Panc1 (cell line): ENCODE data around the gene ZBBX. TPM values are rescaled to one million over a fixed set of nuclear protein-coding genes. Genes with fewer than 3 reads are reported as not detected.

Source experiments
- ATAC-seq: fragments of 200-7000 bp; cut with Tn5 transposase; 2 replicates; pipeline ENCODE4 v1.9.1; 2020; ENCODE audit warnings: mild to moderate bottlenecking, moderate library complexity
- BruUV-seq: library from RNA; stranded (reverse); fragments of 400-500 nt; replicated peaks from 2 replicates; lab custom pipeline; 2021; lab: Mats Ljungman, UMichigan
- CTCF ChIA-PET: fragments of 300-600 bp; sonication (Branson Sonifier 250); formaldehyde crosslinking; loops from one replicate; lab custom pipeline; 2022; ENCODE audit warnings: antibody characterized with exemption; lab: Charles Lee
- POLR2A ChIA-PET: fragments of 300-600 bp; sonication (Branson Sonifier 250); formaldehyde crosslinking; loops from one replicate; lab custom pipeline; 2022; ENCODE audit warnings: antibody characterized with exemption; lab: Charles Lee
- DNase-seq: peaks from one replicate; pipeline ENCODE4 v3.0.0-alpha.2; 2010; ENCODE audit warnings: low read depth, low spot score
- H3K27ac ChIP-seq: 2 replicates; pipeline ENCODE4 v1.5.1; 2011; ENCODE audit warnings: mild to moderate bottlenecking, low read length, inconsistent platforms
- H3K27me3 ChIP-seq: fragments of 200-500 bp; sonication (Bioruptor generic); 2 replicates; pipeline ENCODE4 v1.6.0; 2014; ENCODE audit warnings: low read length, inconsistent platforms; ENCODE audit not compliant: control insufficient read depth, insufficient read depth
- H3K36me3 ChIP-seq: fragments of 200-500 bp; sonication (Bioruptor generic); 2 replicates; pipeline ENCODE4 v1.5.1; 2014; ENCODE audit warnings: inconsistent platforms, mild to moderate bottlenecking, low read length, moderate library complexity; ENCODE audit not compliant: control insufficient read depth, insufficient read depth
- H3K4me1 ChIP-seq: 2 replicates; pipeline ENCODE4 v1.5.1; 2011; ENCODE audit warnings: inconsistent platforms, mild to moderate bottlenecking, low read length, moderate library complexity; ENCODE audit not compliant: control insufficient read depth, insufficient read depth
- H3K4me3 ChIP-seq, 2 experiments: 2 replicates each; pipeline ENCODE4 v1.5.1; 2011 to 2012; ENCODE audit warnings: low read depth in 2 of 2, low read length in 2 of 2, mild to moderate bottlenecking in 2 of 2, inconsistent platforms in 1 of 2, moderate library complexity in 1 of 2
- H3K9me3 ChIP-seq: fragments of 200-500 bp; sonication (Bioruptor generic); 2 replicates; pipeline ENCODE4 v1.5.1; 2014; ENCODE audit warnings: low read depth, mild to moderate bottlenecking, inconsistent platforms, low read length, moderate library complexity; ENCODE audit not compliant: control insufficient read depth, insufficient read depth
- POLR2AphosphoS5 ChIP-seq: IDR thresholded peaks from 2 replicates; pipeline ENCODE4 v1.6.1; 2012; ENCODE audit warnings: mild to moderate bottlenecking, low read depth, low read length, moderate library complexity
- REST ChIP-seq, 2 experiments: IDR thresholded peaks; 2 replicates each; pipeline ENCODE4 v1.6.1; 2011 to 2012; ENCODE audit warnings: low read depth in 2 of 2, control low read depth in 1 of 2, low read length in 1 of 2, mild to moderate bottlenecking in 1 of 2, moderate library complexity in 1 of 2; ENCODE audit not compliant: insufficient read depth in 1 of 2
- SIN3A ChIP-seq: IDR thresholded peaks from 2 replicates; pipeline ENCODE4 v1.6.1; 2012; ENCODE audit warnings: low read depth, mild to moderate bottlenecking, low read length, moderate library complexity, borderline replicate concordance; ENCODE audit not compliant: insufficient read depth
- TCF7L2 ChIP-seq: IDR thresholded peaks from 2 replicates; pipeline ENCODE4 v1.6.1; 2011; ENCODE audit warnings: mild to moderate bottlenecking, low read depth, low read length, inconsistent platforms
- in situ Hi-C: cut with HindIII; loops from 2 replicates; pipeline ENCODE4 v1.10.0; 2016; ENCODE audit warnings: low sequenced_read_pairs, low pct_unique_long_range_greater_than_20kb
- intact Hi-C: fragments of 100-400 bp; cut with micrococcal nuclease; formaldehyde crosslinking; loops from one replicate; pipeline ENCODE4 v1.10.0; 2022; ENCODE audit not compliant: unreplicated experiment
- total RNA-seq: library from RNA; stranded (reverse); gene quantifications from one replicate; pipeline ENCODE4 v1.2.1, GENCODE V29; 2021; ENCODE audit not compliant: unreplicated experiment
- TF ChIP-seq, protein P1 (sequence below): fragments of 450-650 bp; IDR thresholded peaks from 2 replicates; pipeline ENCODE4 v1.5.1; 2017; ENCODE audit warnings: mild to moderate bottlenecking

ZBBX gene
- total RNA-seq, 1 experiment from 2014 or later: not detected

DNA sequence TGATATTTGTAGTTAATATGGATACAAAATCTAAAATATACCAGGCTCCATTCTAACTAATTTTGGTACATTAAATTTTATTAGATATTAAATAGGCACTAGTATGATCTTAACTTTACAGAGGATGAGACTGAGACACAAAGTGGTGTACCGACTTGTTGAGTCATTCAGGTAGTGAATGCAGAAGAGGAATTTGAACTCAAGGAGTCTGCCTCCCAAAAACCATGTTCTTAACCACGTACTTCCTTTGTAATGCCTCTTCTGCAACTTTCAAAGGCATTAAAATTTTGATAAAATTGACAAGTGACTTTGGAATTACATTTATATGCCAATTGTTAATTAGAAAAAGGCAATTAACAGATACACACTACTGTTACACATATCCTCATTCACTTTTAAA, 61.8 kb downstream of the ZBBX start:
- Histone ChIP-seq H3K27me3 (no peaks in the 10 kb centered on the region), H3K36me3 (no peaks in the 10 kb centered on the region), H3K4me3 (no peak overlapping the region), H3K9me3 (no peaks in the 10 kb centered on the region), H3K4me1 (no peaks in the 10 kb centered on the region), H3K27ac (no peak overlapping the region)
- intact Hi-C loops: no loop called here
- ChIA-PET CTCF (no interaction called here), POLR2A (no interaction called here)
- TF ChIP-seq REST (IDR thresholded peaks at IDR 0.05; ENCODE audit: insufficient read depth in 1 of 2, low read depth in 2 of 2, low read length in 1 of 2): no peak
- no peak for TF ChIP-seq POLR2AphosphoS5
- no peak for TF ChIP-seq TCF7L2
- TF ChIP-seq SIN3A: no peak
- TF ChIP-seq, protein P1, sequence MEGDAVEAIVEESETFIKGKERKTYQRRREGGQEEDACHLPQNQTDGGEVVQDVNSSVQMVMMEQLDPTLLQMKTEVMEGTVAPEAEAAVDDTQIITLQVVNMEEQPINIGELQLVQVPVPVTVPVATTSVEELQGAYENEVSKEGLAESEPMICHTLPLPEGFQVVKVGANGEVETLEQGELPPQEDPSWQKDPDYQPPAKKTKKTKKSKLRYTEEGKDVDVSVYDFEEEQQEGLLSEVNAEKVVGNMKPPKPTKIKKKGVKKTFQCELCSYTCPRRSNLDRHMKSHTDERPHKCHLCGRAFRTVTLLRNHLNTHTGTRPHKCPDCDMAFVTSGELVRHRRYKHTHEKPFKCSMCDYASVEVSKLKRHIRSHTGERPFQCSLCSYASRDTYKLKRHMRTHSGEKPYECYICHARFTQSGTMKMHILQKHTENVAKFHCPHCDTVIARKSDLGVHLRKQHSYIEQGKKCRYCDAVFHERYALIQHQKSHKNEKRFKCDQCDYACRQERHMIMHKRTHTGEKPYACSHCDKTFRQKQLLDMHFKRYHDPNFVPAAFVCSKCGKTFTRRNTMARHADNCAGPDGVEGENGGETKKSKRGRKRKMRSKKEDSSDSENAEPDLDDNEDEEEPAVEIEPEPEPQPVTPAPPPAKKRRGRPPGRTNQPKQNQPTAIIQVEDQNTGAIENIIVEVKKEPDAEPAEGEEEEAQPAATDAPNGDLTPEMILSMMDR: no peak
- no peak for DNase-seq
- in situ Hi-C loops: no loop called here
- BruUV-seq: no TSS peak
- ATAC-seq: no peak

DNA sequence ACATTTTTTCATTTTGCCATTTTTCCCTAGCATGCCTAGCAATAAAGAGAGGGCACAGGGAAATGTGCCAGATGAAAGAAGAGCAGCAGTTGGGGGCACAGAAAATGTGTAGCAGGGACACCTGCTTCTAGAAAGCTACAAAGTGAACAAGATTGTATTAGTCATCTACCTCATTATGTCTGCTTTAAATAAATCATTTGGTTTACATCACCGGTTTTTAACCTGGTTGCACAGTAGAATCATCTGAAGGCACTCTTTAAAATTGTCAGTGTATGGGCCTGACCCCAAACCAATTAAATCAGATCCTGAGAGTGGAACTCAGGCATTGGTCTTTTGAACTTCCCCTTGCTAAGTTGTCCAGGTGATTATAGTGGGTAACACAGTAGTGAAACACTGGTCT, 73.8 kb downstream of the ZBBX start:
- TF ChIP-seq POLR2AphosphoS5 (no peak), SIN3A (no peak), TCF7L2 (no peak), REST (IDR thresholded peaks at IDR 0.05; ENCODE audit: insufficient read depth in 1 of 2, low read depth in 2 of 2, low read length in 1 of 2) (no peak)
- TF ChIP-seq, protein P1: no peak
- ChIA-PET POLR2A (no interaction called here), CTCF (no interaction called here)
- no peak overlapping the region for H3K27ac ChIP-seq
- no peaks in the 10 kb centered on the region for H3K9me3 ChIP-seq
- no peaks in the 10 kb centered on the region for H3K27me3 ChIP-seq
- intact Hi-C loops (no loop called here), in situ Hi-C loops (no loop called here)
- H3K4me1 ChIP-seq: no peaks in the 10 kb centered on the region
- ATAC-seq: no peak
- BruUV-seq: no TSS peak
- DNase-seq: no peak
- no peak overlapping the region for H3K4me3 ChIP-seq
- H3K36me3 ChIP-seq: no peaks in the 10 kb centered on the region
